ENCODE measurements around the gene TUFT1. TPM values are rescaled to one million over a fixed set of nuclear protein-coding genes. Genes with fewer than 3 reads are reported as not detected.

The TUFT1 gene
- total and polyA plus RNA-seq, 2 of the 13 experiments (the other 11 are each of a cell fraction or from before 2014, with no cell fraction given) = 6.4 to 7.3 TPM

- TF ChIP-seq NFKBIZ (CRISPR knock-in tag; IDR thresholded peaks at IDR 0.05) (no peak), ZNF549 (CRISPR knock-in tag; IDR thresholded peaks at IDR 0.05) (no peak), ZNF543 (CRISPR knock-in tag; IDR thresholded peaks at IDR 0.05) (no peak), ZMYM2 (CRISPR knock-in tag; IDR thresholded peaks at IDR 0.05) (no peak), EHMT2 (IDR thresholded peaks at IDR 0.05; ENCODE audit: borderline replicate concordance, low read depth, low read length) (no peak), MXI1 (IDR thresholded peaks at IDR 0.05; ENCODE audit: borderline replicate concordance, low read depth, low read length) (peak; percentile 50; the same call in 1 of the 3 replicates), TGIF2 (CRISPR knock-in tag; IDR thresholded peaks at IDR 0.05) (no peak), ZBTB4 (CRISPR knock-in tag; IDR thresholded peaks at IDR 0.05; ENCODE audit: borderline replicate concordance) (no peak), ZNF367 (CRISPR knock-in tag; IDR thresholded peaks at IDR 0.05; ENCODE audit: borderline replicate concordance) (no peak), PHF20 (CRISPR knock-in tag; IDR thresholded peaks at IDR 0.05) (peak; percentile 54), MXD4 (CRISPR knock-in tag; IDR thresholded peaks at IDR 0.05) (peak; percentile 48; the same call in 1 of the 2 replicates), ETV6 (CRISPR knock-in tag; conservative IDR thresholded peaks at IDR 0.05) (no peak), NAIF1 (CRISPR knock-in tag; IDR thresholded peaks at IDR 0.05; ENCODE audit: borderline replicate concordance) (no peak), ZSCAN30 (CRISPR knock-in tag; IDR thresholded peaks at IDR 0.05) (no peak; the same call in 1 of the 2 replicates), FOXA1 (IDR thresholded peaks at IDR 0.05) (no peak), FOXA1 (CRISPR knock-in tag; IDR thresholded peaks at IDR 0.05) (no peak), NR2C2 (CRISPR knock-in tag; IDR thresholded peaks at IDR 0.05; ENCODE audit: borderline replicate concordance) (peak; percentile 95), CENPBD1 (CRISPR knock-in tag; IDR thresholded peaks at IDR 0.05; ENCODE audit: borderline replicate concordance, low read depth) (no peak), ZBTB26 (CRISPR knock-in tag; IDR thresholded peaks at IDR 0.05; ENCODE audit: borderline replicate concordance) (no peak), ARNTL (CRISPR knock-in tag; IDR thresholded peaks at IDR 0.05) (no peak)
- TF ChIP-seq, protein P1, sequence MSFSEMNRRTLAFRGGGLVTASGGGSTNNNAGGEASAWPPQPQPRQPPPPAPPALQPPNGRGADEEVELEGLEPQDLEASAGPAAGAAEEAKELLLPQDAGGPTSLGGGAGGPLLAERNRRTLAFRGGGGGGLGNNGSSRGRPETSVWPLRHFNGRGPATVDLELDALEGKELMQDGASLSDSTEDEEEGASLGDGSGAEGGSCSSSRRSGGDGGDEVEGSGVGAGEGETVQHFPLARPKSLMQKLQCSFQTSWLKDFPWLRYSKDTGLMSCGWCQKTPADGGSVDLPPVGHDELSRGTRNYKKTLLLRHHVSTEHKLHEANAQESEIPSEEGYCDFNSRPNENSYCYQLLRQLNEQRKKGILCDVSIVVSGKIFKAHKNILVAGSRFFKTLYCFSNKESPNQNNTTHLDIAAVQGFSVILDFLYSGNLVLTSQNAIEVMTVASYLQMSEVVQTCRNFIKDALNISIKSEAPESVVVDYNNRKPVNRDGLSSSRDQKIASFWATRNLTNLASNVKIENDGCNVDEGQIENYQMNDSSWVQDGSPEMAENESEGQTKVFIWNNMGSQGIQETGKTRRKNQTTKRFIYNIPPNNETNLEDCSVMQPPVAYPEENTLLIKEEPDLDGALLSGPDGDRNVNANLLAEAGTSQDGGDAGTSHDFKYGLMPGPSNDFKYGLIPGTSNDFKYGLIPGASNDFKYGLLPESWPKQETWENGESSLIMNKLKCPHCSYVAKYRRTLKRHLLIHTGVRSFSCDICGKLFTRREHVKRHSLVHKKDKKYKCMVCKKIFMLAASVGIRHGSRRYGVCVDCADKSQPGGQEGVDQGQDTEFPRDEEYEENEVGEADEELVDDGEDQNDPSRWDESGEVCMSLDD (CRISPR knock-in tag; IDR thresholded peaks at IDR 0.05; ENCODE audit: borderline replicate concordance) = no peak
- TF ChIP-seq, protein P2, sequence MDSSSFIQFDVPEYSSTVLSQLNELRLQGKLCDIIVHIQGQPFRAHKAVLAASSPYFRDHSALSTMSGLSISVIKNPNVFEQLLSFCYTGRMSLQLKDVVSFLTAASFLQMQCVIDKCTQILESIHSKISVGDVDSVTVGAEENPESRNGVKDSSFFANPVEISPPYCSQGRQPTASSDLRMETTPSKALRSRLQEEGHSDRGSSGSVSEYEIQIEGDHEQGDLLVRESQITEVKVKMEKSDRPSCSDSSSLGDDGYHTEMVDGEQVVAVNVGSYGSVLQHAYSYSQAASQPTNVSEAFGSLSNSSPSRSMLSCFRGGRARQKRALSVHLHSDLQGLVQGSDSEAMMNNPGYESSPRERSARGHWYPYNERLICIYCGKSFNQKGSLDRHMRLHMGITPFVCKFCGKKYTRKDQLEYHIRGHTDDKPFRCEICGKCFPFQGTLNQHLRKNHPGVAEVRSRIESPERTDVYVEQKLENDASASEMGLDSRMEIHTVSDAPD (CRISPR knock-in tag; IDR thresholded peaks at IDR 0.05) = no peak
Measured at GRCh38 chr1:151611832-151612500, 71.9 kb downstream of the TUFT1 start, which contains the start of gene SNX27 (continued).
